Nephron (organoid): ENCODE data around the gene PLBD2.

Experiments
- H3K27ac Mint-ChIP-seq, 3 experiments: 2 replicates each; pipeline ENCODE4 v1.8.0; 2020; ENCODE audit warnings: mixed read lengths in 3 of 3, mild to moderate bottlenecking in 2 of 3, moderate library complexity in 1 of 3
- H3K27me3 Mint-ChIP-seq: 2 replicates; pipeline ENCODE4 v1.8.0; 2021; ENCODE audit warnings: low read depth, mild to moderate bottlenecking, moderate library complexity, mixed read lengths
- H3K36me3 Mint-ChIP-seq: 2 replicates; pipeline ENCODE4 v1.8.0; 2020; ENCODE audit warnings: low read depth, mixed read lengths
- H3K4me1 Mint-ChIP-seq: 2 replicates; pipeline ENCODE4 v1.8.0; 2020; ENCODE audit warnings: mixed read lengths
- H3K4me3 Mint-ChIP-seq, 3 experiments: 2 replicates each; pipeline ENCODE4 v1.8.0; 2020; ENCODE audit warnings: mild to moderate bottlenecking in 3 of 3, mixed read lengths in 3 of 3, moderate library complexity in 2 of 3
- H3K9me3 Mint-ChIP-seq: 2 replicates; pipeline ENCODE4 v1.8.0; 2020; ENCODE audit warnings: mixed read lengths
- CTCF ChIP-seq, 3 experiments: fragments of 200-600 bp; sonication (generic); IDR thresholded peaks; one replicate each; pipeline ENCODE4 v1.5.0; 2021; ENCODE audit warnings: antibody characterized with exemption in 3 of 3; ENCODE audit not compliant: unreplicated experiment in 3 of 3

Gene PLBD2

GRCh38 chr12:113408756-113409298, 50.4 kb downstream of the PLBD2 start:
- H3K4me3 Mint-ChIP-seq: no peak overlapping the region
- no peak overlapping the region for H3K27ac Mint-ChIP-seq

GRCh38 chr12:113409462-113410124, 51.2 kb downstream of the PLBD2 start:
- no peak overlapping the region for H3K4me3 Mint-ChIP-seq
- no peaks in the 10 kb centered on the region for H3K9me3 Mint-ChIP-seq
- peaks cover 24% of the 10 kb centered on the region for H3K27me3 Mint-ChIP-seq
- H3K36me3 Mint-ChIP-seq: no peaks in the 10 kb centered on the region
- TF ChIP-seq CTCF (IDR thresholded peaks at IDR 0.05; ENCODE audit: unreplicated experiment in 3 of 3): no peak
- peaks cover 5% of the 10 kb centered on the region for H3K4me1 Mint-ChIP-seq
- no peak overlapping the region for H3K27ac Mint-ChIP-seq

More at GRCh38 chr12:113408756-113409298, 50.4 kb downstream of the PLBD2 start:
- Mint-ChIP-seq H3K27me3 (peaks cover 27% of the 10 kb centered on the region), H3K9me3 (no peaks in the 10 kb centered on the region), H3K36me3 (no peaks in the 10 kb centered on the region), H3K4me1 (peaks cover 11% of the 10 kb centered on the region)
- TF ChIP-seq CTCF (IDR thresholded peaks at IDR 0.05; ENCODE audit: unreplicated experiment in 3 of 3): no peak

GRCh38 chr12:113413488-113413939, 55.1 kb downstream of the PLBD2 start:
- Mint-ChIP-seq H3K4me3 (no peak overlapping the region), H3K27ac (no peak overlapping the region), H3K36me3 (no peaks in the 10 kb centered on the region), H3K4me1 (no peaks in the 10 kb centered on the region), H3K9me3 (no peaks in the 10 kb centered on the region), H3K27me3 (peaks cover 22% of the 10 kb centered on the region)
- no peak for TF ChIP-seq CTCF (IDR thresholded peaks at IDR 0.05; ENCODE audit: unreplicated experiment in 3 of 3)

- H3K4me3 Mint-ChIP-seq: no peak overlapping the region
- H3K27me3 Mint-ChIP-seq: peaks cover 22% of the 10 kb centered on the region
- no peak overlapping the region for H3K27ac Mint-ChIP-seq
- no peaks in the 10 kb centered on the region for H3K36me3 Mint-ChIP-seq
- TF ChIP-seq CTCF (IDR thresholded peaks at IDR 0.05; ENCODE audit: unreplicated experiment in 3 of 3): no peak
- H3K9me3 Mint-ChIP-seq: no peaks in the 10 kb centered on the region
- H3K4me1 Mint-ChIP-seq: no peaks in the 10 kb centered on the region
These were observed 56.2 kb downstream of the PLBD2 start for GRCh38 chr12:113414519-113415038.

GRCh38 chr12:113416091-113416754, 57.8 kb downstream of the PLBD2 start:
- Mint-ChIP-seq H3K27ac (no peak overlapping the region), H3K4me1 (no peaks in the 10 kb centered on the region), H3K27me3 (peaks cover 9% of the 10 kb centered on the region), H3K4me3 (no peak overlapping the region), H3K9me3 (no peaks in the 10 kb centered on the region), H3K36me3 (no peaks in the 10 kb centered on the region)
- no peak for TF ChIP-seq CTCF (IDR thresholded peaks at IDR 0.05; ENCODE audit: unreplicated experiment in 3 of 3)
